HEK293 (cell line): ENCODE measurements around the gene ADAMTS14.

Experiments
- CTCF ChIA-PET: fragments of 350-600 bp; formaldehyde crosslinking; extraction: SDS; loops from one replicate; lab custom pipeline; 2021; ENCODE audit warnings: antibody characterized with exemption; lab: Yijun Ruan, JAX
- POLR2A ChIA-PET: fragments of 300-600 bp; formaldehyde crosslinking; extraction: SDS; loops from one replicate; lab custom pipeline; 2020; ENCODE audit warnings: antibody characterized with exemption, inconsistent platforms; lab: Yijun Ruan, JAX
- H3K27ac ChIP-seq: fragments of 200-500 bp; sonication (Bioruptor generic); 2 replicates; pipeline ENCODE4 v1.5.1; 2014; ENCODE audit warnings: low read depth, low read length, control low read depth, inconsistent platforms; ENCODE audit errors: extremely low read depth
- H3K36me3 ChIP-seq, 2 experiments: fragments of 200-500 bp in 1 of 2; sonication (Bioruptor generic) in 1 of 2; 1 replicate in 1 of 2; 2 replicates in 1 of 2; pipeline ENCODE4 v1.5.1; 2014 to 2017; ENCODE audit warnings: inconsistent platforms in 2 of 2, low read length in 2 of 2; ENCODE audit not compliant: control insufficient read depth in 2 of 2, insufficient read depth in 1 of 2
- H3K4me1 ChIP-seq: fragments of 200-500 bp; sonication (Bioruptor generic); 2 replicates; pipeline ENCODE4 v1.5.1; 2014; ENCODE audit warnings: mild to moderate bottlenecking, low read length, inconsistent platforms; ENCODE audit not compliant: control insufficient read depth, insufficient read depth
- H3K4me3 ChIP-seq: 2 replicates; pipeline ENCODE4 v1.5.1; 2011; ENCODE audit warnings: low read depth, mild to moderate bottlenecking, control low read depth, low read length, moderate library complexity
- H3K9me3 ChIP-seq: fragments of 200-500 bp; sonication (Bioruptor generic); 2 replicates; pipeline ENCODE4 v1.5.1; 2014; ENCODE audit warnings: low read depth, low read length, inconsistent platforms; ENCODE audit not compliant: control insufficient read depth, insufficient read depth
- BCL11A ChIP-seq: fragments of 450-650 bp; formaldehyde crosslinking; IDR thresholded peaks from 2 replicates; pipeline ENCODE4 v1.5.1; 2016; ENCODE audit warnings: low read depth, missing biosample characterization, missing genetic modification characterization
- FEZF1 ChIP-seq: fragments of 450-650 bp; formaldehyde crosslinking; IDR thresholded peaks from 2 replicates; pipeline ENCODE4 v1.5.1; 2016; ENCODE audit warnings: missing biosample characterization, missing genetic modification characterization
- GLIS1 ChIP-seq: fragments of 450-650 bp; formaldehyde crosslinking; IDR thresholded peaks from 2 replicates; pipeline ENCODE4 v1.5.1; 2016; ENCODE audit warnings: missing biosample characterization, missing genetic modification characterization
- HIC1 ChIP-seq: fragments of 450-650 bp; formaldehyde crosslinking; IDR thresholded peaks from 2 replicates; pipeline ENCODE4 v1.5.1; 2016; ENCODE audit warnings: missing biosample characterization, missing genetic modification characterization
- OVOL3 ChIP-seq: fragments of 450-650 bp; formaldehyde crosslinking; IDR thresholded peaks from 2 replicates; pipeline ENCODE4 v1.5.1; 2016; ENCODE audit warnings: missing biosample characterization, missing genetic modification characterization
- ZBTB7A ChIP-seq: fragments of 450-650 bp; formaldehyde crosslinking; IDR thresholded peaks from 2 replicates; pipeline ENCODE4 v1.5.1; 2016; ENCODE audit warnings: low read depth, missing biosample characterization, missing genetic modification characterization
- ZIC2 ChIP-seq: fragments of 450-650 bp; formaldehyde crosslinking; IDR thresholded peaks from 2 replicates; pipeline ENCODE4 v1.5.1; 2016; ENCODE audit warnings: missing biosample characterization, missing genetic modification characterization
- ZNF121 ChIP-seq: fragments of 450-650 bp; formaldehyde crosslinking; IDR thresholded peaks from 2 replicates; pipeline ENCODE4 v1.5.1; 2016; ENCODE audit warnings: missing biosample characterization, missing genetic modification characterization
- ZNF133 ChIP-seq: fragments of 450-650 bp; formaldehyde crosslinking; IDR thresholded peaks from 2 replicates; pipeline ENCODE4 v1.5.1; 2016; ENCODE audit warnings: missing biosample characterization, missing genetic modification characterization
- ZNF148 ChIP-seq: fragments of 450-650 bp; formaldehyde crosslinking; IDR thresholded peaks from 2 replicates; pipeline ENCODE4 v1.5.0; 2017; ENCODE audit warnings: missing biosample characterization, missing genetic modification characterization, borderline replicate concordance
- ZNF266 ChIP-seq: fragments of 450-650 bp; formaldehyde crosslinking; IDR thresholded peaks from 2 replicates; pipeline ENCODE4 v1.5.1; 2016; ENCODE audit warnings: missing biosample characterization, missing genetic modification characterization, low read depth
- ZNF555 ChIP-seq: fragments of 450-650 bp; formaldehyde crosslinking; conservative IDR thresholded peaks from 2 replicates; pipeline ENCODE4 v1.5.1; 2017; ENCODE audit warnings: missing biosample characterization, mild to moderate bottlenecking, missing genetic modification characterization, inconsistent platforms
- ZNF654 ChIP-seq: fragments of 450-650 bp; formaldehyde crosslinking; IDR thresholded peaks from 2 replicates; pipeline ENCODE4 v1.5.1; 2016; ENCODE audit warnings: low read depth, missing biosample characterization, missing genetic modification characterization
- ZNF660 ChIP-seq: fragments of 450-650 bp; IDR thresholded peaks from 2 replicates; pipeline ENCODE4 v1.5.1; 2018; ENCODE audit warnings: missing biosample characterization, mild to moderate bottlenecking, missing genetic modification characterization
- ZSCAN4 ChIP-seq: fragments of 450-650 bp; formaldehyde crosslinking; IDR thresholded peaks from 2 replicates; pipeline ENCODE4 v1.5.1; 2017; ENCODE audit warnings: missing biosample characterization, missing genetic modification characterization
- TF ChIP-seq, protein P1 (sequence below): fragments of 450-650 bp; formaldehyde crosslinking; IDR thresholded peaks from 2 replicates; pipeline ENCODE4 v1.5.1; 2016; ENCODE audit warnings: missing biosample characterization, missing genetic modification characterization

Gene ADAMTS14

GRCh38 chr10:70673929-70674559, 1.7 kb downstream of the ADAMTS14 start:
- no peaks in the 10 kb centered on the region for H3K36me3 ChIP-seq
- ChIA-PET POLR2A (interaction anchor here (1.5 kb wide), 1 partner anchor 9 kb away, joined by 6 read pairs; no protein-coding TSS in a partner anchor), CTCF (interaction anchor here (0.7 kb wide), 1 partner anchor 8 kb away, joined by 4 read pairs; no protein-coding TSS in a partner anchor)

DNA sequence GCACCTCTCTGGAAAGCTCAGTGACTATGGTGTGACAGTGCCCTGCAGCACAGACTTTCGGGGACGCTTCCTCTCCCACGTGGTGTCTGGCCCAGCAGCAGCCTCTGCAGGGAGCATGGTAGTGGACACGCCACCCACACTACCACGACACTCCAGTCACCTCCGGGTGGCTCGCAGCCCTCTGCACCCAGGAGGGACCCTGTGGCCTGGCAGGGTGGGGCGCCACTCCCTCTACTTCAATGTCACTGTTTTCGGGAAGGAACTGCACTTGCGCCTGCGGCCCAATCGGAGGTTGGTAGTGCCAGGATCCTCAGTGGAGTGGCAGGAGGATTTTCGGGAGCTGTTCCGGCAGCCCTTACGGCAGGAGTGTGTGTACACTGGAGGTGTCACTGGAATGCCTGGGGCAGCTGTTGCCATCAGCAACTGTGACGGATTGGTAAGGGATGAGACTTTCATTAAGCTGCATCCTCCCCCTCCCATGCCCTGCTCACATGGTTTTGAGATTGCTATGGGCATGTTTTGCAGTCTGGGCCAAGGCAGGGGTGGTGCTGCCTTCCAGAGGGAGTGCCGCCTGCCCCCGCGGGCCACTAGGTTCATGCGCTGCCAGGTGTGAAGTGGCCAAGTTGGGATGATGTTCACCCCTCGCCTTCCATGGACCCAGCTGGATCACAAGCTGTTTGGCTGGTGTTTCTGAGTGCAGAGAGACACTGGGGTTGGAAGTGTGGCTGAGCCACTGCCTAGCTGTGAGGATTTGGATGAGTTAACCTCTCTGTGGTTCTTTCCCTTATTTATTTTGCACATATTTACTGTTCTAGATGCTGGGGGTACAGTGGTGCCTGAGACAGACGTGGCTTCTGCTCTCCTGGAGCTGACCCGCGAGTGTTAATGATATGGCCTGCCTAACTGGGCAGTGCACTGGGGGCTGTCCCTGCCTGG, 2.5 kb downstream of the ADAMTS14 start:
- Histone ChIP-seq H3K9me3 (no peaks in the 10 kb centered on the region), H3K4me1 (no peaks in the 10 kb centered on the region), H3K4me3 (no peak overlapping the region), H3K36me3 (no peaks in the 10 kb centered on the region), H3K27ac (no peak overlapping the region)
- POLR2A ChIA-PET = interaction anchor here (1.5 kb wide), 1 partner anchor 10 kb away, joined by 6 read pairs; no protein-coding TSS in a partner anchor
- no peak for TF ChIP-seq FEZF1 (tag by site-specific recombination)
- no peak for TF ChIP-seq ZNF148
- TF ChIP-seq ZNF133 = no peak
- TF ChIP-seq ZNF555 (tag by site-specific recombination) = no peak
- TF ChIP-seq ZNF266 (tag by site-specific recombination) = no peak
- no peak for TF ChIP-seq ZBTB7A
- TF ChIP-seq, protein P1, sequence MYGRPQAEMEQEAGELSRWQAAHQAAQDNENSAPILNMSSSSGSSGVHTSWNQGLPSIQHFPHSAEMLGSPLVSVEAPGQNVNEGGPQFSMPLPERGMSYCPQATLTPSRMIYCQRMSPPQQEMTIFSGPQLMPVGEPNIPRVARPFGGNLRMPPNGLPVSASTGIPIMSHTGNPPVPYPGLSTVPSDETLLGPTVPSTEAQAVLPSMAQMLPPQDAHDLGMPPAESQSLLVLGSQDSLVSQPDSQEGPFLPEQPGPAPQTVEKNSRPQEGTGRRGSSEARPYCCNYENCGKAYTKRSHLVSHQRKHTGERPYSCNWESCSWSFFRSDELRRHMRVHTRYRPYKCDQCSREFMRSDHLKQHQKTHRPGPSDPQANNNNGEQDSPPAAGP (tag by site-specific recombination) = no peak
- TF ChIP-seq GLIS1 = no peak
- TF ChIP-seq ZNF121 (tag by site-specific recombination) = no peak
- no peak for TF ChIP-seq ZNF654 (tag by site-specific recombination)
- no peak for TF ChIP-seq HIC1 (tag by site-specific recombination)
- no peak for TF ChIP-seq BCL11A
- TF ChIP-seq ZNF660 (tag by site-specific recombination) = no peak
- no peak for TF ChIP-seq OVOL3 (tag by site-specific recombination)
- TF ChIP-seq ZSCAN4 = no peak
- CTCF ChIA-PET = interaction anchor here (0.6 kb wide), 1 partner anchor 1222 kb away, joined by 4 read pairs; no protein-coding TSS in a partner anchor

More at GRCh38 chr10:70673929-70674559, 1.7 kb downstream of the ADAMTS14 start:
- TF ChIP-seq ZIC2 (tag by site-specific recombination) = peak; percentile 24; the same call in 1 of the 2 replicates
- TF ChIP-seq ZNF654 (tag by site-specific recombination) = no peak
- TF ChIP-seq, all 188 proteins: peak for 1
- H3K4me1 ChIP-seq = no peaks in the 10 kb centered on the region
- H3K27ac ChIP-seq = no peak overlapping the region
- H3K4me3 ChIP-seq = no peak overlapping the region
- no peaks in the 10 kb centered on the region for H3K9me3 ChIP-seq
